Measurements from ENCODE around the gene ZBTB45.

ZBTB45 gene

DNA sequence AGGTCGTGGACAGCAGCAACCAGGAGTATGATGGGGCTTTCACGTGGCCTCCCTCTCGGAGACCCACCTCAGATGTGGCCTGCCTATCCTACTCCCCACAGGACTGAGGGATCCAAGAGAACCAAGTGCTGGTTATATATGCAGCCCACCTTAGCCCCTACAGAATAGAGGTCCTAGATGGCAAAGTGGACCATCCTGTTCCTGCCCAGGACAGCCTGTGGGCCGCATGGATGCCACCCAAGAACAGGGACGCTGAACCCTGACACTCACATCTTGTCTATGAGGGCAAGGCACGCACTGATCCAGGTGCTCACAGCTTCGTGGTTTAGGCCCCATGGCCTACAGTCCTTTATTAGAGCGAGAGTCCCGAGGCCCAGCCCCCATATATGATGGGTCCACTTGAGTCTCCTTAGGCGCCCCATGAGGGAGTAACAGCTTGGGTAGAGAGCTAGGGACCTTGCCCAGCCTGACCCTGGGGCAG is 6.4 kb downstream of the ZBTB45 start:
- TF ChIP-seq, protein P1, sequence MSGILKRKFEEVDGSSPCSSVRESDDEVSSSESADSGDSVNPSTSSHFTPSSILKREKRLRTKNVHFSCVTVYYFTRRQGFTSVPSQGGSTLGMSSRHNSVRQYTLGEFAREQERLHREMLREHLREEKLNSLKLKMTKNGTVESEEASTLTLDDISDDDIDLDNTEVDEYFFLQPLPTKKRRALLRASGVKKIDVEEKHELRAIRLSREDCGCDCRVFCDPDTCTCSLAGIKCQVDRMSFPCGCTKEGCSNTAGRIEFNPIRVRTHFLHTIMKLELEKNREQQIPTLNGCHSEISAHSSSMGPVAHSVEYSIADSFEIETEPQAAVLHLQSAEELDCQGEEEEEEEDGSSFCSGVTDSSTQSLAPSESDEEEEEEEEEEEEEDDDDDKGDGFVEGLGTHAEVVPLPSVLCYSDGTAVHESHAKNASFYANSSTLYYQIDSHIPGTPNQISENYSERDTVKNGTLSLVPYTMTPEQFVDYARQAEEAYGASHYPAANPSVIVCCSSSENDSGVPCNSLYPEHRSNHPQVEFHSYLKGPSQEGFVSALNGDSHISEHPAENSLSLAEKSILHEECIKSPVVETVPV (CRISPR knock-in tag; IDR thresholded peaks at IDR 0.05) = no peak
- TF ChIP-seq ISL1 (CRISPR knock-in tag; IDR thresholded peaks at IDR 0.05) = no peak
- no peak for TF ChIP-seq ZNF8 (CRISPR knock-in tag; IDR thresholded peaks at IDR 0.05)
- TF ChIP-seq ZNF70 (CRISPR knock-in tag; IDR thresholded peaks at IDR 0.05) = no peak
- TF ChIP-seq ESRRG (CRISPR knock-in tag; IDR thresholded peaks at IDR 0.05) = no peak
- TF ChIP-seq SNAI2 (CRISPR knock-in tag; IDR thresholded peaks at IDR 0.05) = no peak
- ATAC-seq = no peak

DNA sequence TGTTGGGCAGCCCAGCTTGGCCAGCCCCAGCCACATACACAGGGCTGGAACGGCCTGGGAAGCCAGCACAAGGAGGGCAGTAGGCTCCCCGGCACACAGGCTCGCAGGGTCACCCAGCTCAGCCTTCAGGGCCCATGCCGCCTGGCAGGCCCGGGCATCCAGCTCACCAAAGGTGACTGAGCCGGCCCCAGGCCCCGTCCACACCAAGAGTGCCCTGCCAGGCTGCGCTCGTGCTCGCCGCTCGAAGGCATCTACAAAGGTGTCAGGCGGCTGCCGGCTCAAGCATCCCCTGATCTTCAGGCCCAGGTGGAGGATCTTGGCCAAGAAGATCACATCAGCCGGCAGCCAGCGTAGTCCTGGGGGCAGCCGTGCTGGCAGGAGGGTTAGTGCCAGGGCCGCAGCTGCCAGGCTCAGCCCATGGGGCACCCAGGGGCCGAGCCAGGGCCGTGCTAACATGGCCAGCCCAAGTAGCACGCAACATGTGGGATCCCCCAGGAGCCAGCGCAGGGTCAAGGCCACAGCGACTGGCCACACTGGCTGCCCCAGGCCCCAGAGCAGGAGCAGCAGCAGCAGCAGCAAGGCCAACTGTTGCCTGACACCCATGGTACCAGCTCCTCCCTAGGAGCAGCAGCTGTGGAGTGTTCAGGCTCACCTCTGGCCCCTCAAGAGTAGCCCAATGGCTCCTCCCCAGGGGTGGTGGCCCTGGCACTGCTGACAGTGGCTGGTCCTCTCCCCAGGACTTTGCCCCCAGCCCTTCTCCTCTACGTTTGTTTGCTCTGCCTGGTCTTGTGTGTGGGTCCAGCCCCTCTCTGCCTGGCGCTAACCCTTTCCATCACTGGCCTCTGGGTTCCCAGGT is 8.0 kb downstream of the ZBTB45 start, which contains the start of gene SLC27A5:
SLC27A5 (minus strand) TSS at position 640 of the 856 bp plus-strand sequence; CDS start at position 603, 37 bp downstream.
- TF ChIP-seq BACH2 (CRISPR knock-in tag; IDR thresholded peaks at IDR 0.05; ENCODE audit: borderline replicate concordance) = no peak
- no peak for ATAC-seq

DNA sequence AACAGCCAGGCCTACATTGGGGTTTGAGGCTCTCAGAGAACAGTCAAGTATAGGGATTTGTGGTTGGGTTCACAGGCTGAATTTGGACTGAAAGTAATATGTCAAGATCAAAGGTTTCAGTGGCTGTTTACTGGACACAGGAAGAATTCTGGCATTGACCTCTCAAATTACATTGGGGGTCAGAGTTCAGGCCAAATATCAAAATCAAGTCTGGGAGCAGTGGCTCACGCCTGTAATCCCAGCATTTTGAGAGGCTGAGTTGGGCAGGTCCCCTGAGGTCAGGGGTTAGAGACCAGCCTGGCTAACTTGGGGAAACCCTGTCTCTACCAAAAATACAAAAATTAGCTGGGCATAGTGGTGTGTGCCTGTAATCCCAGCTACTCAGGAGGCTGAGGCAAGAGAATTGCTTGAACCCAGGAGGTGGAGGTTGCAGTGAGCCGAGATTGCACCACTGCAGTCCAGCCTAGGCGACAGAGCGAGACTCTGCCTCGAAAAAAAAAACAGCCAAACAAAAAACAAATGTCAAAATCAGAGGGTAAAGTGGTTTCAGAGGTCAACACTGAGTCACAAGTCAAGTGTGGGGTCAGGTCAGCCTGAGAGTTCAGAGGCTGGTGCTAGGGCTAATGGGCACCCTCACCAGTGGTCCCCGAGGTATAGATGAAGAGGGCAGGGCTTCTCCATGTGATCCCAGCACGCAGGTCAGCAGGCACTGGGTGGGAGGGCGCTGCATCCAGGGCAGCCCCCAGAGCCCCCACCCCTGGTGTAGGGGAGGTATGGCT is 9.3 kb downstream of the ZBTB45 start:
- no peak for TF ChIP-seq PATZ1 (CRISPR knock-in tag; IDR thresholded peaks at IDR 0.05; ENCODE audit: borderline replicate concordance)
- no peak for TF ChIP-seq ESRRG (CRISPR knock-in tag; IDR thresholded peaks at IDR 0.05)
- no peak for TF ChIP-seq ISL1 (CRISPR knock-in tag; IDR thresholded peaks at IDR 0.05)
- no peak for TF ChIP-seq TCF4 (CRISPR knock-in tag; IDR thresholded peaks at IDR 0.05; ENCODE audit: borderline replicate concordance)
- TF ChIP-seq, protein P1 (CRISPR knock-in tag; IDR thresholded peaks at IDR 0.05) = no peak
- TF ChIP-seq GLIS3 (CRISPR knock-in tag; IDR thresholded peaks at IDR 0.05) = no peak
- TF ChIP-seq PPARA (CRISPR knock-in tag; IDR thresholded peaks at IDR 0.05; ENCODE audit: borderline replicate concordance) = no peak
- no peak for TF ChIP-seq ZNF8 (CRISPR knock-in tag; IDR thresholded peaks at IDR 0.05)
- TF ChIP-seq TOX (CRISPR knock-in tag; IDR thresholded peaks at IDR 0.05; ENCODE audit: borderline replicate concordance) = no peak
- no peak for TF ChIP-seq ZNF565 (CRISPR knock-in tag; conservative IDR thresholded peaks at IDR 0.05; ENCODE audit: low read depth)
- TF ChIP-seq POU6F1 (CRISPR knock-in tag; IDR thresholded peaks at IDR 0.05; ENCODE audit: borderline replicate concordance, low read depth) = no peak
- no peak for TF ChIP-seq ARNTL (CRISPR knock-in tag; IDR thresholded peaks at IDR 0.05; ENCODE audit: borderline replicate concordance, low read depth)
- no peak for TF ChIP-seq ZC3H10 (CRISPR knock-in tag; IDR thresholded peaks at IDR 0.05)
- no peak for ATAC-seq

GRCh38 chr19:58509731-58510083 is 9.9 kb downstream of the ZBTB45 start:
- TF ChIP-seq TOX (CRISPR knock-in tag; IDR thresholded peaks at IDR 0.05; ENCODE audit: borderline replicate concordance) (no peak), ZNF70 (CRISPR knock-in tag; IDR thresholded peaks at IDR 0.05) (no peak), PPARA (CRISPR knock-in tag; IDR thresholded peaks at IDR 0.05; ENCODE audit: borderline replicate concordance) (no peak), ISL1 (CRISPR knock-in tag; IDR thresholded peaks at IDR 0.05) (no peak), BACH2 (CRISPR knock-in tag; IDR thresholded peaks at IDR 0.05; ENCODE audit: borderline replicate concordance) (no peak), PATZ1 (CRISPR knock-in tag; IDR thresholded peaks at IDR 0.05; ENCODE audit: borderline replicate concordance) (no peak), ZC3H10 (CRISPR knock-in tag; IDR thresholded peaks at IDR 0.05) (no peak), TSHZ2 (CRISPR knock-in tag; IDR thresholded peaks at IDR 0.05) (no peak), ZNF8 (CRISPR knock-in tag; IDR thresholded peaks at IDR 0.05) (no peak), CSDC2 (CRISPR knock-in tag; IDR thresholded peaks at IDR 0.05) (no peak), ZFP30 (CRISPR knock-in tag; IDR thresholded peaks at IDR 0.05) (no peak)
- TF ChIP-seq, protein P1 (CRISPR knock-in tag; IDR thresholded peaks at IDR 0.05) = no peak

More at GRCh38 chr19:58509731-58510083, 9.9 kb downstream of the ZBTB45 start:
- no peak for ATAC-seq

Data from SK-N-SH treated with all-trans-retinoic acid at 6 μM for 48 hours (cell line).